Motor neuron (in vitro differentiated cells): ENCODE data around the gene HDAC8. TPM values are rescaled to one million over a fixed set of nuclear protein-coding genes. Genes with fewer than 3 reads are reported as not detected.

Source experiments
- ATAC-seq, 8 experiments: fragments of 200-7000 bp; cut with Tn5 transposase; replicated peaks in 6 of 8; 2 replicates each; pipeline ENCODE4 v1.8.0; 2021; ENCODE audit warnings: mild to moderate bottlenecking in 8 of 8, moderate library complexity in 8 of 8
- H3K27ac ChIP-seq, 2 donors: fragments of 250-450 bp; sonication (Bioruptor Pico); 2 replicates each; pipeline ENCODE4 v1.9.0; 2021; ENCODE audit warnings: antibody characterized with exemption in 2 of 2, mild to moderate bottlenecking in 2 of 2, moderate library complexity in 1 of 2
- H3K4me1 ChIP-seq, 2 donors: fragments of 250-450 bp; sonication (Bioruptor Pico); replicated peaks in 1 of 2; 2 replicates each; pipeline ENCODE4 v1.6.1; 2021; ENCODE audit warnings: antibody characterized with exemption in 2 of 2, mild to moderate bottlenecking in 2 of 2, moderate library complexity in 1 of 2
- H3K4me3 ChIP-seq, 5 donors: fragments of 250-450 bp; sonication (Bioruptor Pico); 2 replicates each; pipeline ENCODE4 v1.9.0; 2021; ENCODE audit warnings: antibody characterized with exemption in 5 of 5, mild to moderate bottlenecking in 5 of 5, moderate library complexity in 4 of 5
- WGBS, 10 experiments: fragments of 450-650 bp; shearing (Covaris generic); methylation state at CpG; one replicate each; pipeline ENCODE4 v1.0.0; 2022; 5-methylcytosine and 5-hydroxymethylcytosine counted together
- in situ Hi-C, 9 experiments: fragments of 400-800 bp; cut with MboI; loops; one replicate each; pipeline ENCODE4 v1.15.0; 2021; ENCODE audit warnings: low sequenced_read_pairs in 9 of 9, low pct_unique_long_range_greater_than_20kb in 2 of 9; ENCODE audit not compliant: unreplicated experiment in 9 of 9
- total RNA-seq, 8 experiments: library from RNA; unstranded; fragments of 300-600 nt; gene quantifications; 2 replicates each; pipeline versions ENCODE4 v1.2.3 to v1.2.4, GENCODE V29; 2022

HDAC8 gene
- total RNA-seq, 8 experiments from 2014 or later: 19.2 to 62.9 (median 27.5) TPM

GRCh38 chrX:72304877-72305276 lies 267.8 kb downstream of the HDAC8 start:
- Histone ChIP-seq H3K4me1 (peaks cover 0 to 4% of the 10 kb centered on the region in 2 donors), H3K4me3 (peak overlapping the region; percentile 63 to 79 (median 67)), H3K27ac (no peak overlapping the region)
- ATAC-seq: peak in 1 of 8 experiments; percentile 6
- 36% methylated on average over 5 of the region's 26 CpGs; no CpG with 5 or more reads in 9 of the 10 experiments for WGBS, 10 experiments
- in situ Hi-C loops: loop anchor here in 2 of 9 experiments (25.0 kb wide), 1 partner anchor 232 kb away; no protein-coding TSS in a partner anchor

- in situ Hi-C loops: loop anchor here in 2 of 9 experiments (25.0 kb wide), 1 partner anchor 236 kb away; no protein-coding TSS in a partner anchor
- 60% methylated on average over 1 of the region's 9 CpGs; no CpG with 5 or more reads in 9 of the 10 experiments for WGBS, 10 experiments
These were observed 270.9 kb downstream of the HDAC8 start for GRCh38 chrX:72301781-72302180.

GRCh38 chrX:72299891-72300630 lies 272.6 kb downstream of the HDAC8 start:
- 32 to 100% (median 36%) methylated on average over 1 to 3 of the region's 4 CpGs; no CpG with 5 or more reads in 7 of the 10 experiments for WGBS, 10 experiments
- in situ Hi-C loops: loop anchor here in 3 of 9 experiments (25.0 kb wide), 1 partner anchor 237 kb away; no protein-coding TSS in a partner anchor
- H3K4me3 ChIP-seq: no peak overlapping the region
- ATAC-seq: no peak
- H3K27ac ChIP-seq: no peak overlapping the region
- H3K4me1 ChIP-seq: peaks cover 0 to 4% of the 10 kb centered on the region in 2 donors

More at GRCh38 chrX:72301781-72302180, 270.9 kb downstream of the HDAC8 start:
- Histone ChIP-seq H3K27ac (no peak overlapping the region), H3K4me1 (peaks cover 0 to 4% of the 10 kb centered on the region in 2 donors), H3K4me3 (no peak overlapping the region)
- no peak for ATAC-seq

GRCh38 chrX:72297953-72298730 lies 274.5 kb downstream of the HDAC8 start:
- Histone ChIP-seq H3K27ac (no peak overlapping the region), H3K4me3 (no peak overlapping the region), H3K4me1 (no peaks in the 10 kb centered on the region)
- ATAC-seq: peak in 3 of 8 experiments; percentile 71 to 89 (median 79)
- in situ Hi-C loops: loop anchor here in 1 of 9 experiments (25.0 kb wide), 1 partner anchor 239 kb away; no protein-coding TSS in a partner anchor
- WGBS, 10 experiments: 39% methylated on average over 2 of the region's 4 CpGs; no CpG with 5 or more reads in 9 of the 10 experiments

DNA sequence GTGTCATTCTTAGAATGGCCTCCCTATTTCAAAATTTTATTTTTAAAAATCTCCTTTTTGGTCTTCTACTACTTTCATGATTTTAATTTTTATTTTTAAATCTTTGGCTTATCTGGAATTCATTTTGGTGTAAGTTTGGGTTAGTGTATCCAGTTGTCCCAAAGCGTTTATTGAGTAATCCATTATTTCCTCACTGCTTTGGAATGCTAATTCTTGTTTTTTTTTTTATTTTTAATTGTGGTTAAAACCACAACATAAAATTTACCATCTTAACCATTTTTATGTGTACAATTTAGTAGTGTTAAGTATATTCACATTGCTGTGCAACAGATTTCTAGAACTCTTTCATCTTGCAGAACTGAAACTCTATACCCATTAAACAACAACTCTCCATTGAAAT lies 275.7 kb downstream of the HDAC8 start:
- in situ Hi-C loops: loop anchor here in 1 of 9 experiments (25.0 kb wide), 1 partner anchor 240 kb away; no protein-coding TSS in a partner anchor
- H3K27ac ChIP-seq: no peak overlapping the region
- no peaks in the 10 kb centered on the region for H3K4me1 ChIP-seq
- no peak overlapping the region for H3K4me3 ChIP-seq
- 0 to 100% (median 50%) methylated on average over 1 of the region's 1 CpG; no CpG with 5 or more reads in 3 of the 10 experiments for WGBS, 10 experiments
- ATAC-seq: no peak

- no peak for ATAC-seq
- no peaks in the 10 kb centered on the region for H3K4me1 ChIP-seq
- H3K4me3 ChIP-seq: no peak overlapping the region
- WGBS, 10 experiments: 44 to 83% methylated on average over 4 to 5 of the region's 5 CpGs; no CpG with 5 or more reads in 8 of the 10 experiments
- in situ Hi-C loops: loop anchor here in 1 of 9 experiments (25.0 kb wide), 1 partner anchor 242 kb away; no protein-coding TSS in a partner anchor
- H3K27ac ChIP-seq: no peak overlapping the region
These were observed 276.9 kb downstream of the HDAC8 start for GRCh38 chrX:72295745-72296144.

DNA sequence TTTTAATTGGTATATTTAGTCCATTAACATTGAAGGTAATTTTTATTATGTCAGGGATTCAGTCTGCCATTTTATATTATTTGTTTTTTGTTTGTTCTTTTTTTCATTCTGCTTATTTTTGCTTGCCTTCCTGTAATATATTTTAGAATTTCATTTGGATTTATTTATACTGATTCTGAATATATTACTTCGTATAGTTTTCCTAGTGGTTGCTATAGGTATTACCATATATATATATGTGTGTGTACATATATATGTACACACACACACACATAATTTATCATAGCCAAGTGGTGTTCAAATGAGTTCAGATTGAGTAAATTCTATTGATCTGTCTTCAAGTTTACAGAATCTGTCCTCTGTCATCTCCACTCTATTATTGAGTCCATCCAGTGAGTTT lies 278.1 kb downstream of the HDAC8 start:
- Histone ChIP-seq H3K27ac (no peak overlapping the region), H3K4me1 (no peaks in the 10 kb centered on the region), H3K4me3 (no peak overlapping the region)
- in situ Hi-C loops: loop anchor here in 1 of 9 experiments (25.0 kb wide), 1 partner anchor 243 kb away; no protein-coding TSS in a partner anchor
- no peak for ATAC-seq
- 0 to 75% (median 29%) methylated on average over 1 of the region's 1 CpG; no CpG with 5 or more reads in 3 of the 10 experiments for WGBS, 10 experiments

GRCh38 chrX:72282302-72282701 lies 290.3 kb downstream of the HDAC8 start:
- no peak for ATAC-seq
- 83 to 100% (median 100%) methylated on average over 1 of the region's 1 CpG; no CpG with 5 or more reads in 5 of the 10 experiments for WGBS, 10 experiments
- no peak overlapping the region for H3K4me3 ChIP-seq
- no peak overlapping the region for H3K27ac ChIP-seq
- in situ Hi-C loops: loop anchor here in 1 of 9 experiments (25.0 kb wide), 1 partner anchor 255 kb away; no protein-coding TSS in a partner anchor
- H3K4me1 ChIP-seq: no peaks in the 10 kb centered on the region

GRCh38 chrX:72280321-72280845 lies 292.3 kb downstream of the HDAC8 start:
- in situ Hi-C loops: loop anchor here in 1 of 9 experiments (25.0 kb wide), 1 partner anchor 257 kb away; no protein-coding TSS in a partner anchor
- ATAC-seq: peak in 3 of 8 experiments; percentile 12 to 40 (median 26)
- H3K27ac ChIP-seq: no peak overlapping the region
- H3K4me1 ChIP-seq: peaks cover 2 to 8% of the 10 kb centered on the region in 2 donors
- H3K4me3 ChIP-seq: no peak overlapping the region
- WGBS, 10 experiments: 29 to 80% (median 50%) methylated on average over 1 to 3 of the region's 5 CpGs; no CpG with 5 or more reads in 7 of the 10 experiments

Other genes with a start within 250 kb of the HDAC8 start
- gene PHKA1, start 141.5 kb upstream of the HDAC8 start, total RNA-seq: 1 to 10 TPM in 7 of 8 experiments, under 1 TPM in 1; 0.38 to 7.1 (median 3.4) TPM
- gene DMRTC1B, start 204.0 kb upstream of the HDAC8 start, total RNA-seq: 1 to 10 TPM in 2 of 8 experiments, under 1 TPM in 3, not detected in 3; 0.22 to 1.4 (median 0.78) TPM
- not detected for gene FAM236B, start 209.8 kb upstream of the HDAC8 start, total RNA-seq
- not detected for gene FAM236D, start 235.4 kb upstream of the HDAC8 start, total RNA-seq